Mammary epithelial cell (primary cell): ENCODE data around the gene RMDN3.

Experiments used
- CTCF ChIP-seq, 2 donors: IDR thresholded peaks in 1 of 2; conservative IDR thresholded peaks in 1 of 2; 2 replicates each; pipeline ENCODE4 v1.5.1; 2011 to 2012; ENCODE audit warnings: inconsistent platforms in 2 of 2, low read length in 2 of 2, mild to moderate bottlenecking in 2 of 2, control low read depth in 1 of 2, low read depth in 1 of 2; ENCODE audit not compliant: insufficient read depth in 1 of 2; ENCODE audit errors: extremely low read depth in 1 of 2
- EZH2 ChIP-seq: IDR thresholded peaks from 2 replicates; pipeline ENCODE4 v1.6.1; 2012; ENCODE audit warnings: low read length, inconsistent platforms, borderline replicate concordance

GRCh38 chr15:40716165-40716564, 38.9 kb downstream of the RMDN3 start:
- TF ChIP-seq CTCF (conservative IDR thresholded peaks at IDR 0.05 in 1 of 2, IDR thresholded peaks at IDR 0.05 in 1 of 2; ENCODE audit: extremely low read depth in 1 of 2, insufficient read depth in 1 of 2, low read depth in 1 of 2, low read length in 2 of 2) (no peak), EZH2 (no peak)
